Mucosa of rectum (tissue), 2 donors: ENCODE data around the gene TMEM225B.

Source experiments
- H3K27ac ChIP-seq, 2 donors: one replicate each; pipeline ENCODE4 v1.7.0; 2013; ENCODE audit warnings: inconsistent platforms in 2 of 2, low read depth in 2 of 2, low read length in 2 of 2
- H3K27me3 ChIP-seq, 2 donors: one replicate each; pipeline ENCODE4 v1.7.0; 2013; ENCODE audit warnings: low read length in 2 of 2; ENCODE audit not compliant: control insufficient read depth in 2 of 2, insufficient read depth in 2 of 2
- H3K36me3 ChIP-seq, 2 donors: one replicate each; pipeline ENCODE4 v1.7.0; 2013; ENCODE audit warnings: low read length in 2 of 2; ENCODE audit not compliant: control insufficient read depth in 2 of 2, insufficient read depth in 2 of 2
- H3K4me1 ChIP-seq, 2 donors: one replicate each; pipeline ENCODE4 v1.7.0; 2013; ENCODE audit warnings: low read length in 2 of 2, mild to moderate bottlenecking in 1 of 2; ENCODE audit not compliant: control insufficient read depth in 2 of 2, insufficient read depth in 2 of 2
- H3K4me3 ChIP-seq, 2 donors: one replicate each; pipeline ENCODE4 v1.7.0; 2013; ENCODE audit warnings: low read length in 2 of 2
- H3K9ac ChIP-seq, 2 donors: one replicate each; pipeline ENCODE4 v1.7.0; 2013; ENCODE audit warnings: low read length in 2 of 2, low read depth in 1 of 2, mild to moderate bottlenecking in 1 of 2
- H3K9me3 ChIP-seq, 2 donors: one replicate each; pipeline ENCODE4 v1.7.0; 2013; ENCODE audit warnings: low read length in 2 of 2; ENCODE audit not compliant: control insufficient read depth in 2 of 2
- donor health status: healthy.
- donor health status: Normal muscosa, but diverticular disease.

TMEM225B gene

GRCh38 chr7:99606531-99606930, 8.5 kb downstream of the TMEM225B start:
- Histone ChIP-seq H3K36me3 (no peaks in the 10 kb centered on the region), H3K9ac (no peak overlapping the region), H3K9me3 (no peaks in the 10 kb centered on the region), H3K27me3 (no peaks in the 10 kb centered on the region), H3K27ac (no peak overlapping the region), H3K4me3 (no peak overlapping the region), H3K4me1 (no peaks in the 10 kb centered on the region)

- Histone ChIP-seq H3K4me3 (no peak overlapping the region), H3K9me3 (no peaks in the 10 kb centered on the region), H3K4me1 (no peaks in the 10 kb centered on the region), H3K36me3 (no peaks in the 10 kb centered on the region), H3K27me3 (no peaks in the 10 kb centered on the region), H3K9ac (no peak overlapping the region), H3K27ac (no peak overlapping the region)
Observed at GRCh38 chr7:99607548-99607947, 9.5 kb downstream of the TMEM225B start.

GRCh38 chr7:99614495-99614894, 16.4 kb downstream of the TMEM225B start:
- H3K27ac ChIP-seq: no peak overlapping the region
- H3K9ac ChIP-seq: no peak overlapping the region
- H3K4me1 ChIP-seq: peaks cover 7 to 8% of the 10 kb centered on the region in 2 donors
- H3K36me3 ChIP-seq: peaks cover 9 to 11% of the 10 kb centered on the region in 2 donors
- no peak overlapping the region for H3K4me3 ChIP-seq
- H3K27me3 ChIP-seq: no peaks in the 10 kb centered on the region
- H3K9me3 ChIP-seq: no peaks in the 10 kb centered on the region

GRCh38 chr7:99615989-99616358, 17.9 kb downstream of the TMEM225B start:
- Histone ChIP-seq H3K27ac (peak overlapping the region in 1 of 2 donors; percentile 82), H3K9ac (peak overlapping the region in 1 of 2 donors; percentile 96), H3K9me3 (no peaks in the 10 kb centered on the region), H3K4me3 (peak overlapping the region; percentile 96 to 98), H3K27me3 (no peaks in the 10 kb centered on the region), H3K4me1 (peaks cover 7 to 8% of the 10 kb centered on the region in 2 donors), H3K36me3 (peaks cover 19 to 23% of the 10 kb centered on the region in 2 donors)

- H3K4me1 ChIP-seq: peaks cover 7 to 8% of the 10 kb centered on the region in 2 donors
- H3K9ac ChIP-seq: peak within 1 kb of the TSS; percentile 86 to 96
- H3K27ac ChIP-seq: peak within 1 kb of the TSS; percentile 66 to 82
- H3K9me3 ChIP-seq: no peaks in the 10 kb centered on the region
- H3K4me3 ChIP-seq: peak within 1 kb of the TSS; percentile 96 to 98
- peaks cover 25 to 29% of the 10 kb centered on the region in 2 donors for H3K36me3 ChIP-seq
- H3K27me3 ChIP-seq: no peaks in the 10 kb centered on the region
Observed at GRCh38 chr7:99616359-99617191, 18.5 kb downstream of the TMEM225B start, which contains the start of gene ZSCAN25. TSS of gene ZSCAN25 (plus strand) at chr7:99616946. CDS start at chr7:99619607, 2,661 bp downstream.

GRCh38 chr7:99617192-99617781, 19.2 kb downstream of the TMEM225B start:
- Histone ChIP-seq H3K36me3 (peaks cover 28 to 33% of the 10 kb centered on the region in 2 donors), H3K9me3 (no peaks in the 10 kb centered on the region), H3K4me1 (peaks cover 7 to 8% of the 10 kb centered on the region in 2 donors), H3K4me3 (peak overlapping the region; percentile 96 to 98), H3K27me3 (no peaks in the 10 kb centered on the region), H3K27ac (peak overlapping the region; percentile 66 to 82), H3K9ac (peak overlapping the region; percentile 86 to 96)

GRCh38 chr7:99618726-99619125, 20.7 kb downstream of the TMEM225B start:
- Histone ChIP-seq H3K4me1 (peaks cover 7 to 8% of the 10 kb centered on the region in 2 donors), H3K36me3 (peaks cover 40 to 45% of the 10 kb centered on the region in 2 donors), H3K27me3 (no peaks in the 10 kb centered on the region), H3K9ac (no peak overlapping the region), H3K9me3 (no peaks in the 10 kb centered on the region), H3K4me3 (no peak overlapping the region), H3K27ac (no peak overlapping the region)

GRCh38 chr7:99619571-99620130, 21.6 kb downstream of the TMEM225B start:
- Histone ChIP-seq H3K27ac (no peak overlapping the region), H3K9ac (no peak overlapping the region), H3K27me3 (no peaks in the 10 kb centered on the region), H3K4me1 (peaks cover 7 to 8% of the 10 kb centered on the region in 2 donors), H3K9me3 (no peaks in the 10 kb centered on the region), H3K36me3 (peaks cover 49 to 54% of the 10 kb centered on the region in 2 donors), H3K4me3 (no peak overlapping the region)

GRCh38 chr7:99621271-99621670, 23.2 kb downstream of the TMEM225B start:
- H3K27ac ChIP-seq: no peak overlapping the region
- no peaks in the 10 kb centered on the region for H3K9me3 ChIP-seq
- H3K36me3 ChIP-seq: peaks cover 65 to 70% of the 10 kb centered on the region in 2 donors

GRCh38 chr7:99622596-99622995, 24.5 kb downstream of the TMEM225B start:
- Histone ChIP-seq H3K36me3 (peaks cover 78 to 83% of the 10 kb centered on the region in 2 donors), H3K27ac (no peak overlapping the region), H3K4me1 (peaks cover 4% of the 10 kb centered on the region in 2 donors)

More at GRCh38 chr7:99621271-99621670, 23.2 kb downstream of the TMEM225B start:
- H3K27me3 ChIP-seq: no peaks in the 10 kb centered on the region
- no peak overlapping the region for H3K4me3 ChIP-seq
- peaks cover 7 to 8% of the 10 kb centered on the region in 2 donors for H3K4me1 ChIP-seq
- H3K9ac ChIP-seq: no peak overlapping the region

More at GRCh38 chr7:99622596-99622995, 24.5 kb downstream of the TMEM225B start:
- Histone ChIP-seq H3K27me3 (no peaks in the 10 kb centered on the region), H3K9me3 (no peaks in the 10 kb centered on the region), H3K4me3 (no peak overlapping the region), H3K9ac (no peak overlapping the region)
